ENCODE data around the gene BRD9.

DNA sequence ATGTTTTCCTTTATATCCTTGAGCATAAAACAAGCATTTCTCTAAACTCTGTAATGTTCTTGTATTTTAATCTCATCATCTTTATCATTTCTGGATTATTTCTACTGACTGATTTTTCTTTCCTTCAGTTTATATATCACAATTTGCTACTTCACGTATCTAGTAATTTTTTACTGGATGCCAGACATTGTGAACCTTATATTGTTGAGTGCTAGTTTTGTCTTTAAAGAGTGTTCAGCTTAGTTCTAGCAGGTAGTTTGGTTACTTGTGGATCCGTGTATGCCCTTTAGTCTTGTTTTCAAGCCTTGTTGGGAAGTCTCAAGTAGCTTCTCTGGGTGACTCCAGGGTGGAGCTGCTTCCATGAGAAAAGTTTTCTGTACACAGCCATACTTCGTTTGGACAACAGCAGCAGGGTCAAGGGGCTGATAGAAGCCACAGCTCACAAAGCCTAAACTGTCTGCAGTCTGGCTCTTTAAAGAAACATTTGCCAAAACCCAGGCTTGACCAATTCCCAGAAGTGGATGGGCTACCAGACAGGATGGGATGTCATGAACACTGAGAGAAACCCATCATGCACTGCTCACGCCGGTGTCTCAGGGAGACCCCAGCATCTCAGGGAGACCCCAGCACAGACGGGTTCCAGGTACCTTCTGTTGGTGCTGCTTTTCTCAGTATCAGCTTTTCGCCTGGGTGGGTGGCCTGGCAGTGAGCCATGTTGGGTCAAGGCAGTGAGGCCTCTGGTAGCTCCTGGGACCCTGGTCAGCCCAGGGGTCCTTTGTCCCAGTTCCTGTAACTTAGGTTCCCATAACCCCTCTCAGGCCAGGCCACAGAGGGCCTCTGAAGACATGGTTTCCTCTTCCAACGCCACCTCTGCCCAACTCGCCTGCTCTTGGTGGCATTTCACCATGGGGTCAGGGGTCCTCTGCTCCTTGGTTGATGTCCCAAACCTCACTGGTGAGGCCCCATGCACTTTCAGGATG, 29.1 kb upstream of the BRD9 start:
- TF ChIP-seq, protein P1, sequence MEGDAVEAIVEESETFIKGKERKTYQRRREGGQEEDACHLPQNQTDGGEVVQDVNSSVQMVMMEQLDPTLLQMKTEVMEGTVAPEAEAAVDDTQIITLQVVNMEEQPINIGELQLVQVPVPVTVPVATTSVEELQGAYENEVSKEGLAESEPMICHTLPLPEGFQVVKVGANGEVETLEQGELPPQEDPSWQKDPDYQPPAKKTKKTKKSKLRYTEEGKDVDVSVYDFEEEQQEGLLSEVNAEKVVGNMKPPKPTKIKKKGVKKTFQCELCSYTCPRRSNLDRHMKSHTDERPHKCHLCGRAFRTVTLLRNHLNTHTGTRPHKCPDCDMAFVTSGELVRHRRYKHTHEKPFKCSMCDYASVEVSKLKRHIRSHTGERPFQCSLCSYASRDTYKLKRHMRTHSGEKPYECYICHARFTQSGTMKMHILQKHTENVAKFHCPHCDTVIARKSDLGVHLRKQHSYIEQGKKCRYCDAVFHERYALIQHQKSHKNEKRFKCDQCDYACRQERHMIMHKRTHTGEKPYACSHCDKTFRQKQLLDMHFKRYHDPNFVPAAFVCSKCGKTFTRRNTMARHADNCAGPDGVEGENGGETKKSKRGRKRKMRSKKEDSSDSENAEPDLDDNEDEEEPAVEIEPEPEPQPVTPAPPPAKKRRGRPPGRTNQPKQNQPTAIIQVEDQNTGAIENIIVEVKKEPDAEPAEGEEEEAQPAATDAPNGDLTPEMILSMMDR (IDR thresholded peaks at IDR 0.05): no peak
- no peak for TF ChIP-seq POLR2A (IDR thresholded peaks at IDR 0.05)

Measured in body of pancreas (tissue), 4 donors.